Stimulated activated CD8-positive, alpha-beta memory T cell treated with anti-CD3 and anti-CD28 coated beads, Interleukin-15, amount 100 ng/mL, for 48 hours (primary cell): ENCODE results near the gene RAPSN.

Experiments used
- DNase-seq, 2 donors: peaks; one replicate each; pipeline ENCODE4 v3.0.0-alpha.2; 2020; ENCODE audit warnings: low read depth in 2 of 2

RAPSN gene

GRCh38 chr11:47408598-47409439, 40.1 kb downstream of the RAPSN start:
- no peak for DNase-seq

- peak; percentile 88 to 89 for DNase-seq
Measured at GRCh38 chr11:47407746-47408590, 41.0 kb downstream of the RAPSN start, which contains the start of gene SLC39A13. Gene SLC39A13 (plus strand): TSS chr11:47408590. CDS start chr11:47410095, 1,505 bp downstream.

GRCh38 chr11:47406896-47407745, 41.8 kb downstream of the RAPSN start:
- no peak for DNase-seq

GRCh38 chr11:47403571-47403970, 45.4 kb downstream of the RAPSN start:
- no peak for DNase-seq

- no peak for DNase-seq
Measured at GRCh38 chr11:47403135-47403534, 45.8 kb downstream of the RAPSN start.

GRCh38 chr11:47400768-47401279, 48.1 kb downstream of the RAPSN start:
- DNase-seq, result no peak

GRCh38 chr11:47399860-47400767, 48.8 kb downstream of the RAPSN start:
- no peak for DNase-seq

GRCh38 chr11:47398551-47398950, 50.4 kb downstream of the RAPSN start:
- no peak for DNase-seq

- no peak for DNase-seq
Measured at GRCh38 chr11:47398011-47398410, 50.9 kb downstream of the RAPSN start.

GRCh38 chr11:47396049-47396320, 53.0 kb downstream of the RAPSN start:
- DNase-seq, result no peak

GRCh38 chr11:47395223-47396048, 53.5 kb downstream of the RAPSN start:
- no peak for DNase-seq

- peak in 1 of 2 donors; percentile 46 for DNase-seq
Measured at GRCh38 chr11:47394322-47395222, 54.4 kb downstream of the RAPSN start.

- DNase-seq, result no peak
Measured at GRCh38 chr11:47394050-47394321, 55.0 kb downstream of the RAPSN start.

GRCh38 chr11:47393163-47394049, 55.5 kb downstream of the RAPSN start:
- no peak for DNase-seq

GRCh38 chr11:47392546-47393162, 56.3 kb downstream of the RAPSN start:
- no peak for DNase-seq

GRCh38 chr11:47391711-47392432, 57.1 kb downstream of the RAPSN start:
- DNase-seq, result no peak

- DNase-seq, result no peak
Measured at GRCh38 chr11:47391077-47391583, 57.8 kb downstream of the RAPSN start.
